Astrocyte (in vitro differentiated cells and primary cell): ENCODE results near the gene RB1.

ENCODE experiments used
- EZH2 ChIP-seq: IDR thresholded peaks from 2 replicates; pipeline ENCODE4 v1.6.1; 2012; ENCODE audit warnings: mild to moderate bottlenecking, low read length, inconsistent platforms; ENCODE audit not compliant: insufficient read depth
- TF ChIP-seq, protein P1 (sequence below): IDR thresholded peaks from 2 replicates; pipeline ENCODE4 v1.5.1; 2011; ENCODE audit warnings: low read depth, mild to moderate bottlenecking, inconsistent platforms, low read length, moderate library complexity; ENCODE audit not compliant: insufficient read depth

GRCh38 chr13:48275507-48275906 lies 28.0 kb upstream of the RB1 start:
- TF ChIP-seq, protein P1, sequence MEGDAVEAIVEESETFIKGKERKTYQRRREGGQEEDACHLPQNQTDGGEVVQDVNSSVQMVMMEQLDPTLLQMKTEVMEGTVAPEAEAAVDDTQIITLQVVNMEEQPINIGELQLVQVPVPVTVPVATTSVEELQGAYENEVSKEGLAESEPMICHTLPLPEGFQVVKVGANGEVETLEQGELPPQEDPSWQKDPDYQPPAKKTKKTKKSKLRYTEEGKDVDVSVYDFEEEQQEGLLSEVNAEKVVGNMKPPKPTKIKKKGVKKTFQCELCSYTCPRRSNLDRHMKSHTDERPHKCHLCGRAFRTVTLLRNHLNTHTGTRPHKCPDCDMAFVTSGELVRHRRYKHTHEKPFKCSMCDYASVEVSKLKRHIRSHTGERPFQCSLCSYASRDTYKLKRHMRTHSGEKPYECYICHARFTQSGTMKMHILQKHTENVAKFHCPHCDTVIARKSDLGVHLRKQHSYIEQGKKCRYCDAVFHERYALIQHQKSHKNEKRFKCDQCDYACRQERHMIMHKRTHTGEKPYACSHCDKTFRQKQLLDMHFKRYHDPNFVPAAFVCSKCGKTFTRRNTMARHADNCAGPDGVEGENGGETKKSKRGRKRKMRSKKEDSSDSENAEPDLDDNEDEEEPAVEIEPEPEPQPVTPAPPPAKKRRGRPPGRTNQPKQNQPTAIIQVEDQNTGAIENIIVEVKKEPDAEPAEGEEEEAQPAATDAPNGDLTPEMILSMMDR, result no peak
- TF ChIP-seq EZH2, result no peak
